GM12892 (cell line): ENCODE results near the gene SCRN3.

Source experiments
- DNase-seq: peaks from one replicate; pipeline ENCODE4 v3.0.0; 2011; ENCODE audit not compliant: insufficient read length
- FAIRE-seq: peaks from 2 replicates; lab custom pipeline; 2011; peaks lifted over from hg19 to GRCh38; lab: Jason Lieb, UNC
- POLR2A ChIP-seq: IDR thresholded peaks from 2 replicates; pipeline ENCODE4 v1.6.1; 2011; ENCODE audit warnings: low read depth, low read length, control low read depth
- POLR2AphosphoS5 ChIP-seq: IDR thresholded peaks from 2 replicates; pipeline ENCODE4 v1.6.1; 2011; ENCODE audit warnings: low read depth, low read length, control low read depth
- TAF1 ChIP-seq: IDR thresholded peaks from 2 replicates; pipeline ENCODE4 v1.6.1; 2011; ENCODE audit warnings: low read depth, mild to moderate bottlenecking, control low read depth, low read length, borderline replicate concordance

SCRN3 gene

GRCh38 chr2:174450021-174450816, 54.7 kb downstream of the SCRN3 start:
- TF ChIP-seq POLR2A (no peak), TAF1 (no peak), POLR2AphosphoS5 (no peak)
- no peak for DNase-seq
- FAIRE-seq: peak; percentile 50

GRCh38 chr2:174454566-174454965, 59.0 kb downstream of the SCRN3 start:
- DNase-seq (no peak), FAIRE-seq (no peak)
- TF ChIP-seq POLR2AphosphoS5: no peak

GRCh38 chr2:174461221-174461620, 65.7 kb downstream of the SCRN3 start:
- FAIRE-seq: no peak
- DNase-seq: no peak
- TF ChIP-seq POLR2A (no peak), POLR2AphosphoS5 (no peak), TAF1 (no peak)

GRCh38 chr2:174465327-174465726, 69.8 kb downstream of the SCRN3 start:
- DNase-seq: no peak
- no peak for TF ChIP-seq TAF1
- TF ChIP-seq POLR2A: no peak
- no peak for TF ChIP-seq POLR2AphosphoS5
- FAIRE-seq: no peak

GRCh38 chr2:174473796-174474195, 78.3 kb downstream of the SCRN3 start:
- DNase-seq (no peak), FAIRE-seq (no peak)
- TF ChIP-seq POLR2A: no peak
- TF ChIP-seq POLR2AphosphoS5: no peak
- no peak for TF ChIP-seq TAF1

- DNase-seq (no peak), FAIRE-seq (no peak)
- TF ChIP-seq TAF1: no peak
- no peak for TF ChIP-seq POLR2AphosphoS5
- TF ChIP-seq POLR2A: no peak
These were observed 82.2 kb downstream of the SCRN3 start for GRCh38 chr2:174477759-174478158.
